GM19467 (cell line): Measurements from ENCODE around the gene HMG20B.
A peak's percentile ranks its signal among the peaks of the same experiment; 100 is the strongest.

ENCODE experiments used
- ATAC-seq: cut with Tn5 transposase; IDR thresholded peaks from one replicate; pipeline ENCODE4 v1.9.1; 2021; ENCODE audit warnings: mild to moderate bottlenecking, moderate library complexity; ENCODE audit not compliant: unreplicated experiment

The HMG20B gene

GRCh38 chr19:3618811-3619630, 46.3 kb downstream of the HMG20B start:
- no peak for ATAC-seq

- no peak for ATAC-seq
Measured at GRCh38 chr19:3619631-3620012, 46.9 kb downstream of the HMG20B start.

GRCh38 chr19:3620145-3620816, 47.5 kb downstream of the HMG20B start:
- no peak for ATAC-seq

- ATAC-seq = no peak
Measured at GRCh38 chr19:3620817-3621547, 48.2 kb downstream of the HMG20B start.

GRCh38 chr19:3621689-3622088, 48.9 kb downstream of the HMG20B start:
- no peak for ATAC-seq

GRCh38 chr19:3622224-3622623, 49.5 kb downstream of the HMG20B start:
- ATAC-seq = no peak

DNA sequence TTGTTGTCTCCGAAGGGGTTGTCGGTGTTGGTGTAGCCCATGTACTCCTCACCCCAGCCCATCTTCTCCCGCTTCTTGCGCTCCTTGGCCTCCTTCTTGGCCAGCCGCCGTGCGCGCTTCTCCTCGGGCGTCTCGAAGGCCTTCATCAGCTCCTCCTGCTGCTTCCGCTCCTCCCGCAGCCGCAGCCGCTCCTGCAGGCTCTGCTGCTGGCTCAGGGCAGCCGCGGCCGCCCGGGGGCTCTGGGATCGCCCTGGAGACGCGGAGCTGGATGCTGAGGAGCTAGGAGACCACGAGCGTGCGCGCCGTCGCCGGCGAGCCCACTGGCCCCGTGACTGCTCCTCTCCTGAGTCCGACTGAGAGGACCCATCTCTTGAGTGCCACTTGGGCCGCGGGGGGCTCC, 51.0 kb downstream of the HMG20B start:
- ATAC-seq = no peak

DNA sequence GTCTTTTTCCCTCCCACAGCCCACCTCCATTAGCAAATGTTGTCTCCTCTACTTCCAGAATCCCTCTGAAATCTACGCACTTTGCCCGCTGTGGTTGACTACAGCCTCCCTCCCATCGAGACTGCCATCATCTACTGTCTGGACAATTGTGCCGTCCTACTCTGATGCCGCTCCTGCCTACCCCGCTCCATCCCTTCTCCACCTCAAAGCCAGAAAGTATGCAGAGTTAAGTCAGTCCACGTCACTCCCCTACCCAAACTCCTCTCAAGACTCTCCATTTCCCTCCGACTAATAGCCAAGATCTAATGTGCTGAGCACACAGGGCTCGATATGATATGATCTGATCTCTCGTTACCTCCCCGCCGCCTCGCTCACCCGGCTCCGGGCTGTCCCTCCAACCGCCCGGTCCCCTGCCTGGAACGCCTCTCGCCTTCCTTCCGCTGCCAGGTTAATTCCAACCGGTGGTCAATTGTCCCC, 53.3 kb downstream of the HMG20B start:
- no peak for ATAC-seq

DNA sequence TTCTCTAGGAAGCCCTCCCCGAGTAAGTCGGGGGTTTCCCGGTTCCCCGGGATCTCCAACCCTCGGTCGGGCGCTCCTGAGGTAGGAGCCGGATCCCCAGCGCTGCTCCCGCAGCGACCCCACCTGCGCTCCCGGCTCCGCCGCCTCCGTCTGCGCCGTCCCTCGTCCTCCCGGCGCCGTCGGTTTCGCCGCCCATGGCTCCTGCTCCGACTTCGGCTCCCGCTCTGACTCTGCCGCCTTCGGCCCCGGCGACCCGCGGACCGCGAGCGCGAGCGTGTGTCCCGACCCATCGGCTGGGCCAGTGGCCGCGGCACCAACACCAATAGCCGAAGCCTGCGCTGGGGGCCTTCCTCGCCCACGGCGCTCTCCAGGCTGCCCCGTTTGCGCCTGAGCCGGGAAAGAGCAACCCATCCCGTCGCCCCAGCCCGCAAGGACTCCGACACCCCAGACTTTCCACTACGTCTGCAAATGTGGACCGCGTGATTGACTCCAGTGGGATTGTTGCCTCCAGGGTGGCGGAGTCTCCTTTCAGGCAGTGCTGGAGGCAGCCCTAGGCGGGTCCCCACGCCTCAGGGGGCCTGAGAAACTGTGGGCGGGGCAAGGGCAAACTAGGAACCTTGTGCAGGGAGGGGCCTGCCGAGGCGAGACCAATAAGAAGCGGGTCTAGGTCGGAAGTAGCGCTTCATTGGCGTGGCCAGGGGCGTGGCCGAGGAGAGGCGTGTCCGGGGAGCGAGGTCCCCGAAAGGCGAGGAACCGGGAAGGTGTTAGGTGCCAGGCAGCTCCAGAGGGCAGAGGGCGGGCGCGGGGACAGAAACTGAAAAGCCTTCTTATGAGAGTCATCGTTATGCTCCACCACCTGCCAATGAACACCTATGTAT, 54.0 kb downstream of the HMG20B start, which contains the start of gene CACTIN:
Gene CACTIN (minus strand): TSS at position 318 of the 878 bp plus-strand sequence. CDS start 28 bp downstream, at position 290.
- peak; percentile 66 for ATAC-seq

DNA sequence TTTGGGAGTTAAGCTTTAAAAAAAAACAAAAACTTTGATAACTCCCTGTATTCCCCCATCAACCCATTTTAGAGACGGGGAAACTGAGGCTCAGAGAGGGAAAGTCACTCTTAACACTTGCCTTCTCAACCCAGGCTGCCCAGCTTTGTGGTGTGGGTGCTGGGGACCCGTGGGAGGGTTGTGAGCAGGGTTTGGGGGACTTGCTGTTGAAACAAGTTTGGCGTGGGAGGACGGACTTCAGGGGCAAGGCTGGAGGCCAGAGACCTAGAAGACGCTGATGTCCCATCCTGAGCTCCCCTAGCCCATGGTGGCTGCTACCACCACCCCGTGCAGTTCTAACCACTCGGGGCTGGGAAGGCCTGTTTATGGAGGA, 54.6 kb downstream of the HMG20B start:
- no peak for ATAC-seq
